ENCODE results near the gene NCS1. TPM values are rescaled to one million over a fixed set of nuclear protein-coding genes. Genes with fewer than 3 reads are reported as not detected.

NCS1 gene
- total and polyA plus RNA-seq, 2 donors (not counting 1 experiment from before 2014, with no cell fraction given): 44.9 to 52.0 TPM

GRCh38 chr9:130193531-130194377, 21.6 kb downstream of the NCS1 start:
- H3K27me3 ChIP-seq (ENCODE audit: control insufficient read depth, insufficient read depth, low read length): no peaks in the 10 kb centered on the region
- peak overlapping the region; percentile 23 for H3K4me2 ChIP-seq (ENCODE audit: extremely low read depth, insufficient read depth, low read length)
- H3K4me3 ChIP-seq (replicated peaks in 1 of 4; ENCODE audit: control extremely low read depth in 1 of 4, insufficient read depth in 1 of 4, low read depth in 3 of 4, low read length in 4 of 4): no peak overlapping the region
- peaks cover 6% of the 10 kb centered on the region for H3K4me1 ChIP-seq (ENCODE audit: control insufficient read depth, extremely low read depth, insufficient read depth, low read length)
- no peak overlapping the region for H2AFZ ChIP-seq (ENCODE audit: low read length)
- no peak for DNase-seq (ENCODE audit: low read depth in 2 of 2)
- H3K27ac ChIP-seq (ENCODE audit: insufficient read depth, low read length): no peak overlapping the region
- TF ChIP-seq CTCF (conservative IDR thresholded peaks at IDR 0.05 in 1 of 2, IDR thresholded peaks at IDR 0.05 in 1 of 2; ENCODE audit: low read depth in 1 of 2, low read length in 2 of 2): no peak
- no peak overlapping the region for H3K9ac ChIP-seq (ENCODE audit: insufficient read depth, low read length)
- no peaks in the 10 kb centered on the region for H3K9me3 ChIP-seq (ENCODE audit: control insufficient read depth, insufficient read depth, low read depth, low read length)
- no peaks in the 10 kb centered on the region for H3K36me3 ChIP-seq (ENCODE audit: control insufficient read depth, insufficient read depth, low read length)
- peaks cover 71% of the 10 kb centered on the region for H3K79me2 ChIP-seq (ENCODE audit: control insufficient read depth, insufficient read depth, low read length)
- H4K20me1 ChIP-seq (ENCODE audit: control insufficient read depth, extremely low read depth, insufficient read depth, low read length): no peaks in the 10 kb centered on the region

GRCh38 chr9:130194378-130194932, 22.3 kb downstream of the NCS1 start:
- H4K20me1 ChIP-seq (ENCODE audit: control insufficient read depth, extremely low read depth, insufficient read depth, low read length): no peaks in the 10 kb centered on the region
- no peak overlapping the region for H3K4me2 ChIP-seq (ENCODE audit: extremely low read depth, insufficient read depth, low read length)
- no peak for TF ChIP-seq EZH2 (IDR thresholded peaks at IDR 0.05; ENCODE audit: low read length, missing control alignments)
- no peak for TF ChIP-seq CTCF (conservative IDR thresholded peaks at IDR 0.05 in 1 of 2, IDR thresholded peaks at IDR 0.05 in 1 of 2; ENCODE audit: low read depth in 1 of 2, low read length in 2 of 2)
- H2AFZ ChIP-seq (ENCODE audit: low read length): no peak overlapping the region
- H3K27me3 ChIP-seq (ENCODE audit: control insufficient read depth, insufficient read depth, low read length): no peaks in the 10 kb centered on the region
- H3K9ac ChIP-seq (ENCODE audit: insufficient read depth, low read length): no peak overlapping the region
- no peak overlapping the region for H3K4me3 ChIP-seq (replicated peaks in 1 of 4; ENCODE audit: control extremely low read depth in 1 of 4, insufficient read depth in 1 of 4, low read depth in 3 of 4, low read length in 4 of 4)
- H3K36me3 ChIP-seq (ENCODE audit: control insufficient read depth, insufficient read depth, low read length): no peaks in the 10 kb centered on the region
- no peaks in the 10 kb centered on the region for H3K9me3 ChIP-seq (ENCODE audit: control insufficient read depth, insufficient read depth, low read depth, low read length)
- peaks cover 7% of the 10 kb centered on the region for H3K4me1 ChIP-seq (ENCODE audit: control insufficient read depth, extremely low read depth, insufficient read depth, low read length)
- H3K79me2 ChIP-seq (ENCODE audit: control insufficient read depth, insufficient read depth, low read length): peaks cover 65% of the 10 kb centered on the region
- no peak for DNase-seq (ENCODE audit: low read depth in 2 of 2)
- no peak overlapping the region for H3K27ac ChIP-seq (ENCODE audit: insufficient read depth, low read length)

GRCh38 chr9:130195638-130196037, 23.4 kb downstream of the NCS1 start:
- H4K20me1 ChIP-seq (ENCODE audit: control insufficient read depth, extremely low read depth, insufficient read depth, low read length): no peaks in the 10 kb centered on the region
- H3K27ac ChIP-seq (ENCODE audit: insufficient read depth, low read length): no peak overlapping the region

More at GRCh38 chr9:130195638-130196037, 23.4 kb downstream of the NCS1 start:
- Histone ChIP-seq H3K4me3 (replicated peaks in 1 of 4; ENCODE audit: control extremely low read depth in 1 of 4, insufficient read depth in 1 of 4, low read depth in 3 of 4, low read length in 4 of 4) (no peak overlapping the region), H3K9ac (ENCODE audit: insufficient read depth, low read length) (no peak overlapping the region), H3K4me1 (ENCODE audit: control insufficient read depth, extremely low read depth, insufficient read depth, low read length) (peaks cover 17% of the 10 kb centered on the region), H3K9me3 (ENCODE audit: control insufficient read depth, insufficient read depth, low read depth, low read length) (no peaks in the 10 kb centered on the region), H3K4me2 (ENCODE audit: extremely low read depth, insufficient read depth, low read length) (no peak overlapping the region), H2AFZ (ENCODE audit: low read length) (no peak overlapping the region), H3K27me3 (ENCODE audit: control insufficient read depth, insufficient read depth, low read length) (no peaks in the 10 kb centered on the region), H3K36me3 (ENCODE audit: control insufficient read depth, insufficient read depth, low read length) (no peaks in the 10 kb centered on the region), H3K79me2 (ENCODE audit: control insufficient read depth, insufficient read depth, low read length) (peaks cover 64% of the 10 kb centered on the region)
- TF ChIP-seq EZH2 (IDR thresholded peaks at IDR 0.05; ENCODE audit: low read length, missing control alignments) (no peak), CTCF (conservative IDR thresholded peaks at IDR 0.05 in 1 of 2, IDR thresholded peaks at IDR 0.05 in 1 of 2; ENCODE audit: low read depth in 1 of 2, low read length in 2 of 2) (no peak)
- no peak for DNase-seq (ENCODE audit: low read depth in 2 of 2)

Measured in fibroblast of lung (primary cell).